Measurements from ENCODE around the gene BACE1.

The BACE1 gene

DNA sequence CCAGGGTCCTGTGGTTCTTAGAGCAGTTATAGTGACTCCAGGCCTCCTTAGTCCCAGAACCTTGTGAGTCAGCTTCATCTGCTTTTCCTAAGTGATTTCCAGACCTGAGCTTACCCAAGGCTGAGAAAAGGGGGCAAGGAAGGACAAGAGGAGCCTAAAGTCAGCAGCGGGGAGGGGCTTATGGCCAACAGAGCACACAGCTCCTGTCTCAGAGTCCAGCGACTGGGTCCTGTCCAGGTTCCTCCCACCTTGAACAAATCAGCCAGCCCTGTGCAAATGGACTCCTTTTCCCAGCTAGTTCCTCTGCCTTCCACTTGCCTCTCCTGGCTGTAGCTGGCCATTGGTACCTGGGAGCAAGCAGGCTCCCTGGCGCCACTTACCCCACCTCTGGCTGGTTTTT is 10.9 kb downstream of the BACE1 start:
- DNase-seq = no peak

DNA sequence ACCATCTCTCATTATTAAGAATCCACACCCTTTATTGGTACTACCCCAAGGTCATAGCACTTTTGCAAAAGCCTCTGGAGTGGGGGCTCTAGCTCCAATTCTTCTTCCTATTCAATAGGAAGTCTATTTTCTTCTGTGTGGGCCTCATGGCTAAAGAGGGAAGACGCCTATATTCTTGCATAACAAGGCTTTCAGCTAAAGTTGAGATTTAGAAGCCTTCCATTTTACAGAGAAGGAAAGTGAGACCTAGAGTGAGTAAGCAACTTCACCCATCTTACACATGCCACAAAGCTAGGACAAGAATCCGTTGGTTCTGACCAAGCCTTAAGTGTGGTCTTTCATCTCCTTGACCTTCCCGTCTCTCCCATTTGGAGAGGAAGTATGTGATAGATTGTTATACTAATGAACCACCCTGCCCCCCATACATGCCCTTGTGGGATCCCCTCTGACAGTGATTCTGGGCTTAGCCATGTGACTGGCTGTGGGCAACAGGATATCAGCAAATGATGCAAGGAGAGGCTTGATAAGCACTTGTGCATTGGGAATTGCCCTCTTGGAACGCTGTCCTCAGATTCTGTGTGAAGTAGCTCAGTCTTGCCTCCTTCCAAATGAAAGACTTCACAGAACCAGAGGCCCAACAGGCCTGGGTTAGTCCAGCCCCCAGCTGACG is 12.3 kb downstream of the BACE1 start:
- no peak for DNase-seq

DNA sequence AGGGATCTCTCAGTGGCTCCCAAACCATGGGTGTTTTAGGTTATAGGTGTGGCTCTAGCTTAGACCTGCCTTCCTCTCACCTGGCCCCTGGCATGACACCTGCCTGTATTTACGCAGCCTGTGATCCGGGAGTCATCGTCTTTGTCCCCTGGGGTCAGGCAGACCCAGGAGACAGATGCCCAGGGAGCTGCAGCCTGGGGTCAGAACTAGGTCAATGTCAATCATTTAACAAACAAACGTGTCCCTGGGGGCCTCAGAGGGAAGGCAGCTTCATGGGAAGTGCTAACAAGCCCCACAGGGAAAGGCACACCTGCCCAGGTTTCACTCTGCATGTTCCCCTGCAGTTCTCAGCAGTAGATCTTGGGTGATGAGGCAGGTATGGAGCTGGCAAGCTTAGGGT is 13.0 kb downstream of the BACE1 start:
- DNase-seq = no peak

DNA sequence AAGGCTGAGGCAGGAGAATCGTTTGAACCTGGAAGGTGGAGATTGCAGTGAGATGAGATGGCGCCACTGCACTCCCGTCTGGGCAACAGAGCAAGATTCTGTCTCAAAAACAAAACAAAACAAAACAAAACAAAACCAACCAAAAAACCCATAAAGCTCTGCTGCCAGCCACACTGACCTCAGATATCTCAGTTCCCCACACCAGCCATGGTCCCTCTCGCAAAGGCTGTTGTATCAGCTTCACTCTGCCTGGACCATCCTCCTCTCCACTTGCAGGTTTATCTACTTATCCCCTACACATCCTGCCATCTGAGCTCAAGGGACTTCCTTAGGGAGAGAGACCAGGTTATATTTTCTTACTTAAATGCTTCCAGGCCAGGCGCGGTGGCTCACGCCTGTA is 13.8 kb downstream of the BACE1 start:
- no peak for DNase-seq

DNA sequence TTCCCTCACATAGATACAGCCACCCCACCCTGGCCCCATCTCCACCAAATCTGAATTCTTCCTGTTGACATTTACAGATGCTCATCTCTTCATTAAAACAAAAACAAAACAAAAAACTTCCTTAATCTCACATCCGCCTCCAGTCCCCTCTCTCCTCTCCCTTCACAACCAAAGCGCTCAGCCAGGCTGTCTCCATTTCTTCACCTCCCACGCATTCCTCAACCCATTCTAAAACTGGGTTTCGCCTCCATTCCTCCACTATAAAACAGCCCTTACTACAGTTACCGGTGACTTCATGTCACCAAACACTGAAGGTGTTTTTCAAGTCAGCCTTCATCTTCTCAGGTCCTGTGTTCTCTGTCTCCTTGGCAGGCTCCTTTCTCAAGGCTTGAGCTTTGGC is 15.3 kb downstream of the BACE1 start:
- no peak for DNase-seq

DNA sequence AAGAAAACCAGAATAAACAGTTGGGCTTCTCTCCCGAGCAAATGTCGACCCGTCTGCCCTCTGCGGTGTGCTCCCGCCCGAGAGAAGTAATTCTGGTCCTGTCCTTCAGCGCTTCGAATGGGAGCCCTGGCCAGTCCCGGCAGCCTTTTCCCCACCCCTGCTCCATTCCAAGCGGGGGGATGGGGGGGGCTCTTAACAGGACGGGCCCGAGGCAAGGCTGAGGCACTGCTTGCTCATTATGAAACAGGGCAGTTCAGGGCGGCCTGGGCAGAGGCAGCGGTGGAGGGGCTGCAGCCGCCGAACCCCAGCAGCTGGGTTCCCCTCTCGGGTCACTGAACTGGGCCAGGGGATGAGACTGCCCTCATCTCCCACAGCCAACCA is 15.8 kb downstream of the BACE1 start:
- DNase-seq = no peak

DNA sequence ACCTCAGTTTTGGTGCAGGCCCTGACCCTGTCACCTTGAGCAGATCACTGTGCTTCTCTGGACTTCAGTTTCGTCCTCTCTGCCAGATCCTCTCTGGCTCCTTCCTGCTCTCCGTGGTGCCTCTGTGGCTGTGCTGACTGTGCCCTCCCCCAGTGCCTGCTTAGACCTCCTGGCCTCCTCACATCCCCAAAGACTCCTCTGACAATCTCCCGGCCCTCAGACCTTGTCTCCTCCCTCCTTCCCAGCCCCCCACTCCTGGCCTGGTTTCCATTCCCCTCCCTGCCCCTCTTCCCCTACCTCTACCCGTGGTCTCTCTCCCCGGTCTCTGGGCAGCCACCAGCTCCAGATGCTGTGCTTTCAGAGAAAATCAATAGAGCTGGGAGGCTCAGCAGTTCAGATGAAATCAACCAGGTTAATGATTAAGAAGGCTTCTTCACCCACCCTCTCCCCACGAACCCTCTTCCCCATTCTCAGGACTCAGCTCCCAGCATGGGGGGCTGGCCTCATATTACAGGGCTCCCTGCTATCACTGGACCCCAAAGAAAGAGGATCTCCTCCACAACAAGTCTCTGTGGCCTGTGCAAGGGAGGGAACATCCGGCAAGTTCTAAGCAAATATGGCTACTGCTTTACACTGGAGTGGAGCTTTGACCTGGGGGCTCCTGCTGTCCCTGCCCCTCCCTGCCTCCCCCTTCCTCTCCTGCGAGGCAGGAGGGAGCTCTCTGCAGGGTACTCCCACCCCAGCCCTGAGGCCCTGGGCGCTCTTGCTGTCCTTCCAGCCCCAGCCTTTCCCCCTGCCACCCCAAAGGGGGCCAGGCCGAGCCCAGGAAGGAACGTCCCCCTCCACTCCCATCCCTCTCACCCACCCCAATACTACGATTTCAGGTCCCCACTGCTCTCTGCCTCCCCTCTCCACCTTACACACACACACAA is 16.4 kb downstream of the BACE1 start:
- DNase-seq = no peak

DNA sequence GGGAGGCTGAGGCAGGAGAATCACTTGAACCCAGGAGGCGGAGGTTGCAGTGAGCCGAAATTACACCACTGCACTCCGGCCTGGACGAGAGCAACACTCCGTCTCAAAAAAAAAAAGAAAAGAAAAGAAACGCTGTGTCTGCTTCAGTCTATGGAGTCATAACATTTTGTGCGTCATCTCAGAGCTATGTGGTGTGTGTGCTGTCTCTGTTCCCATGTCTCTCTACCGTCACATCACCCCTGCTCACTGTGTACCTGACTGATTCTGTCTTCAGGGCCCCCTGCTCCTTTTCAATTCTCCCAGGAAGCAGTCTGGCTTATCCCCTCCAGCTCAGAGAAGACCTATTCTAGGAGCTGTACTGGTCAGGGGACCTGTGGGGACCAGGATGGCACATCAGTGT is 17.9 kb downstream of the BACE1 start:
- DNase-seq = no peak

DNA sequence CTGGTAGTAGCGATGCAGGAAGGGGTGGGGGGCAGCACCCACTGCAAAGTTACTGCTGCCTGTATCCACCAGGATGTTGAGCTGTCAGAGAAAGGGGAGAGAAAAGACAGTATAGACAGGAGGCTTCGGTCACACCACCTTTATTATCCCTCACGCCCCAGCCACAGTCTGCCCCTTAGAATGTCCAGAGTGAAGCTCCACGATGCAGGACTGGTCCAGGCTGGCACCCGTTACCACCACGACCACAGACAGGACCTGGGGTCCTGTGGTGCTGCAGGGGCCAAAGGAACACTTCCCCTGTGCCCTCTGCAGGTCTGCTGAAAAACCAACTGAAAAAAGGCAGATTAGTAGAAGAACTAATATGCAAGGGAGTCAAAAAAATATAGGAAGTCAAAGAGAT is 19.2 kb downstream of the BACE1 start:
- DNase-seq = no peak

DNA sequence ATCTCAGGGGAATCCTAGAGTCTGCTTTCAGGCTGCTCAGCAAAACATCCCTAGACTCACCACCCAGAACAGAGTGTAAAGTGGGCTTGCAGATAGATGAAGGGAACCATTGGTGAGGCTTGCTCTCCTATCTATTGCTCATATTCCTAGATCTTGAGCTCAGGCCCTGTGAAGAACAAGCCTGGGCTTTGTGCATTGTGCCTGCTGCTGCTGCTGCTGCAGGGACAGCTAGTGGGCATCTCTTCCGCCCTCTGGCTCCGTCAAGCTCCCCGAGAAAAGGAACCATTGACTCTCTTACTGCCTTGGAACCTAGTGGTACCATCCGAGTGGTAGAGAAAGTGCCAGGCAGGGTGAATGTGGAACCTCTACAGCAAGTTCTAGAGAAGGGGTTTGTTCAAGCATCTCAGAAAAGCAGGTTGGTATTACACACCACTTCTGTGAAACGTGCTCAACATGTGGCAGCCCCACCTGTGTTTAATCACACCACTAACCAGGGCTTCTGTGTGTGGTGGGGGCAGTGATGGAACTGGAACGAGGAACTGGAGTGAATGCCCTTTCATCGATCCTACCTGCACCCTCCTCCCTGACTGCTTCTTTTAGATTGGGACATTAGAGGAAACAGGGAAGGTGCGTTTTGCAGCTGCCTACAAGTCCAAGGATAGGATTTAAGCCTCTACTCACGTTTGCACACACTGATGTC is 20.5 kb downstream of the BACE1 start:
- no peak for DNase-seq

DNA sequence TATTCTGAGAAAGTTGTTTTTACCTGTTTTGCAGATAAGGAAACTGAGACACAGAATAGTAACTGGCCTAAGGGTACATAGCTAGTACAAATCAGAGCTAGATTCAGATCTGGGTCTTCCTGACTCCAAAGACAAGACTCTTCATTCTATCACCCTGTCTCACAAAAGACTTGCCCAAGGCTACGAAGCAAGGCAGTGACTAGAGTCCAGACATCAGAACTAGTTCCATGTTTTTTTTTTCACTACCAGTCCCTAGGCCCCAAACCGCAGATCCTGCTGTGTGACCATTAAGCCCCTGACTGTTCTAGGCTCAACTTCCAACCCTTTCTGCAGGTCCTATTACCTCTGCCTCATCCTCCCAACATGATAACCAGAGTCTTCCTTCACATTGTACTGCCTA is 23.4 kb downstream of the BACE1 start:
- DNase-seq = no peak

DNA sequence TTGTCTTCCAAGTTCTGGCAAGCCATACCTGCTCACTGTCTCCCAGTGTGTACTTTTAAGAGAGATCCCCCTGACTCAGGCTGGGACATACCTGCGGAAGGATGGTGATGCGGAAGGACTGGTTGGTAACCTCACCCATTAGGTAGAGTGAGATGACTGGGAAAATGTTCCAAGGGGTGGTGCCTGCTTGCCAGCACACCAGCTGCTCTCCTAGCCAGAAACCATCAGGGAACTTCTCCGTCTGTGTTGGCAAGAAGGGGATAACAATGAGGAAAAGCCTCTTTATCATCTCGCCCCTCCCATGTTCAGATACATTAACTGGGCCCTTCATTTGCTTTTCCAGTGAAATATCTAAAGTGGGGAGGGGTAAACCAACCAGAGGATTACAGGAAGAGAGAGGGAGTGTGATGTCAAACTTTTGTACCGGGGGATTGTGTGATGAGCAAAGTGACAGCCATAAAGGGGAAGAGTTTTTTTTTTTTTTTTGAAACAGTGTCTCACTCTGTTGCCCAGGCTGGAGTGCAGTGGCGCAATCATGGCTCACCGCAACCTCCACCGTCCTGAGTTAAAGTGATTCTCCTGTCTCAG is 25.2 kb downstream of the BACE1 start, which contains the start of gene BACE1-AS:
BACE1-AS (plus strand) TSS at position 538 of the 588 bp plus-strand sequence.
- no peak for DNase-seq

DNA sequence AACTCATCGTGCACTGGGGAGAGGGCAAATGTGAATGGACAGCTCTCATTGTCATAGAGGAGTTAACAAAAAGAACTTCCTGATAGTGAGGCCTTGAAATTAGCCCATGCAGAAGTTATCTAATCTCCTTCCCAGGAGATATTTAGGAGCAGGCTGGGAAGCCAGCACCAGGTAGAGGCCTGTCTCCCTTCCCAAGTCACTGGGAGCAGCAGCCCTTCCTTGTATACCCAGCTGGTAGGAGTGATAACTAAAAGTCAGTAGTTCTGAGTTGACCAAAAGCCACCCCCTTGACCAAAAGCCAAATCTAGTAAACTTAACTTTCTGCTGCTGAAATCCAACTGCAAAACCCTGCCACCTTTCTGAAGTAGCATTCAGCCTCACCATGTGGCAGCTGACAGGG is 26.3 kb downstream of the BACE1 start:
- no peak for DNase-seq

DNA sequence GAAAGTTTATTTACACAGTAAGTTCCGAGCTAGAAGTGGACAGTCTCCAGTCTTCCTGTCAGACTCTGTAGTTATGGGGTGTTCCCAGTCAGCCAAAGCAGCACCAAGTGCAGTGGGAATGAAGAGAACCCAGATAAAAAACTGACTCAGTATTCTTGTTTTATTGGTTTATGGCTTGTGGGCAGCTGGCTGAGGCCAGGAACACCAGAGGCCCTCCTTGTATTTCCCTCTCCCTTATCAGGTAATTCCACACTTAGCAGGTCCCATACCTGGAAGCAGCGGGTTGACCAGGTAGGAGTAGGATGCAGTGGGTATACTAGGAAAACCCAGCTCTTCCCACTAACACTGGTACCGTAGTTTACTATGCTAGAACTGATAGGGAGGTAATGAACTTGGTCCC is 28.4 kb downstream of the BACE1 start:
- no peak for DNase-seq

DNA sequence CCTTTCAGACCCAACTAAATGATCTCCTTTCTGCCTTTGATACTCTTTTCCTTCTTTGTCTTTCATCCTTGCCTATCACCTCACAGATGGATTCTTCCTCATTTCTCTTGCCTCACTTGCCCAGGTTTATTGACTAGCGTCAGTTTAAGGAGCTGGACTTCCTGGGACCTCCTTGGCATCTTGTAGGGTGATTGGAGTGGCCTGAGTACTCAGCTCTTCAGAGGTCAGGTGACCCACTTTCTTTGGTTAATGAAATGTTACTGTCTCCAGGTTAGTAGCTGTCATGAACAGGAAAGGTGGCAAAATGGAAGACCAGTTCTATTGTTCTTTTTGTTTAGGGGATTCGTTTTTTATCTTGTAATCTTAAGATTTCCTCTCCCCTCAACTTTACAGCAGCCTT is 29.5 kb downstream of the BACE1 start:
- DNase-seq = no peak

DNA sequence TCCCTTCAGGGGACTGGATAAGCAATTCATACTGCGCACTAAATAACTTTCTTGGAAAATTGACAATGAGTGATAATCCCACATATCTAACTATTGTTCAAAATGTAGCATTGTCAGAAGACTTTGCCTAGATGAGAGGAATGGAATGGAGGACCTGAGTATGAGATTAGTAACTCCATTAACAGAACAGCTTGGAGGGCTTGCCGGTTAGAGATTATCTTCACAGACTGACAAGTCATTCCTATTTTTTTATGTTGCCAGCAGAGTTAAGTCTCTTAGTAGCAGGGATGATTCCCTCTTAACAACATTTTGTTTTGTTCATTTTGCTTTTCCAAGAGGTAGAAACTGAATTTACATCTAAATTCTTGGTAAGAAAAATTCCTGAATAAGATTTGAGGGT is 32.0 kb downstream of the BACE1 start:
- no peak for DNase-seq

DNA sequence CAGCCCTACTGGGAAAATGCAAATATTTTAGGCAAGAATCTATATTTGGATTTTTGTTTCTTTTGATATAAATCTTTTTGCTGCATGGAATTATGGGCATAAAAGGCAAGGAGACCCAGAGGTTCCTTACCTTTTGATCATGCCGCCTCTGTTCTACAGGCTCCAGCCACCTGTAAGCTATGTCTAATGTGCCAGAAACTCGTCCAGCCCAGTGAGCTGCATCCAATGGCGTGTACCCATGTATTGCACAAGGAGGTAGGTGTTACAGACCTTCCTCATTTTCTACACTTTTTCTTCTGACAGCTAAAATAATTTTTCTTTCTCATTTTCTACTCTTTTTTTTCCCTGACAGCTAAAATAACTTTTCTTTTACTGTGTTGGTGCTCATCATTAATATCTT is 33.1 kb downstream of the BACE1 start:
- DNase-seq = no peak

DNA sequence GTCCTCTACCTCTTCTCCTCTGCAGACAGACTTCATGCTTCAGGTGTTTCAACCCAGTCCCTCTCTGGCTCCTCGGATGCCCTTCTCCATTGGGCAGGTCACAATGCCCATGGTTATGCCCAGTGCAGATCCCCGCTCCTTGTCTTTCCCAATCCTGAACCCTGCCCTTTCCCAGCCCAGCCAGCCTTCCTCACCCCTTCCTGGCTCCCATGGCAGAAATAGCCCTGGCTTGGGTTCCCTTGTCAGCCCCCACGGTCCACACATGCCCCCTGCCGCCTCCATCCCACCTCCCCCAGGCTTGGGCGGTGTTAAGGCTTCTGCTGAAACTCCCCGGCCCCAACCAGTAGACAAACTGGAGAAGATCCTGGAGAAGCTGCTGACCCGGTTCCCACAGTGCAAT is 34.2 kb downstream of the BACE1 start:
- no peak for DNase-seq

DNA sequence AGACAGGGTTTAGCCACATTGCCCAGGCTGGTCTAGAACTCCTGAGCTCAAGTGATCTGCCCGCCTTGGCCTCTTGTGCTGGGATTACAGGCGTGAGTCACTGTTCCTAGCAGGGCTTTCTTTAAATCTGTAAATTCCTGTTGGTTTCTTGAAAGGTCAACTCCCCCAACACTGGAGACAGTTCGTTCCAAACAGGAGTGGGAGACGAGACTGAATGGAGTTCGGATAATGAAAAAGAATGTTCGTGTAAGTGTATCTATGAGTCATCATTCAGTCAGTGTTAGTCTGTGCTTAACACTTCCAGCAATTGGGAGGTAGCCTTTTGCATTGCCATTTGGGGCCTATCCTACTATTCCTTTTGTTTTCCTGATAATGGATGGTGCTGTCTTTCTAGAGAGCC is 34.9 kb downstream of the BACE1 start:
- DNase-seq = peak; percentile 58

DNA sequence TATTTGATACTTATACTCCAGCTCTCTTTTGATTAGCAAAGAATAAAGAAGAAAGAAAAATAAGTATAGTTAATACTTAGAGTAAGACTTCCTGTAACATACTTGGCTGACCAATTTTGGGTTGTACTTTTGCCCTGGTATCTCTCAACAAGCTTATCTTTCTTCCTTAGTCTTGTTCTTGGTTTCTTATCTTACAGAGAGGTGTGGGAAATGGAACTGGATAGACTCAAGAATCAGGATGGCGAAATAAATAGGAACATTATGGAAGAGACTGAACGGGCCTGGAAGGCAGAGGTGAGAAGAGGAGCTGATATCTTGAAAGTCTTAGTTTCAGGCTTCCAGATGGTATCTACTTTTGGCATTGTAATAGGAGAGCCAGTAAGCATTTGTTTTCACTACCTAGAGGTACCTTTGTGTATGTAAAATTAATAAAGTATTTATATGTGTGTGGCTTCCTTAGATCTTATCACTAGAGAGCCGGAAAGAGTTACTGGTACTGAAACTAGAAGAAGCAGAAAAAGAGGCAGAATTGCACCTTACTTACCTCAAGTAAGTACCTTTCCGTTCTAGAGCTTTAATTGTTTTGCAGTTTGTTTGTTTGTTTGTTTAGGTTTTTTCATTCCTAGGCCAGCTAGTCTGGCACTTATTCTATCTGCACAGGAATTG is 36.2 kb downstream of the BACE1 start:
- DNase-seq = no peak

DNA sequence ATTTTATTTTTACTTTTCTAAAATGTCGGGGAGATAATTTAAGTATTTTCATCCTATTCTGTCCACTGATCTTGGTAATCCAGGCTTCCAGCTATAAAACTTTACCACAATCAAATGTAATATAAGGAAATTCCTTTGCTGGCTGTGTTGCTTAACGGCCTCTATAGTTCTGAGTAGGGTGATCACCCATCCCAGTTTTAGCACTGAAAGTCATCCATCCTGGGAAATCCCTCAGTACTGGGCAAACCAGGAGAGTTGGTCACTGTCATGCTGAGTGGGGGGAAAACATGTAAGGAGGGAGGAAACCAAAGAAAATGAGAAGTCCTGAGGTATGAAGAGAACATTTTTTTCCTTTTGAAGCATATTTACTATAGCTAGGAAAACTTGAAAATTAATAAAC is 37.7 kb downstream of the BACE1 start:
- DNase-seq = no peak

DNA sequence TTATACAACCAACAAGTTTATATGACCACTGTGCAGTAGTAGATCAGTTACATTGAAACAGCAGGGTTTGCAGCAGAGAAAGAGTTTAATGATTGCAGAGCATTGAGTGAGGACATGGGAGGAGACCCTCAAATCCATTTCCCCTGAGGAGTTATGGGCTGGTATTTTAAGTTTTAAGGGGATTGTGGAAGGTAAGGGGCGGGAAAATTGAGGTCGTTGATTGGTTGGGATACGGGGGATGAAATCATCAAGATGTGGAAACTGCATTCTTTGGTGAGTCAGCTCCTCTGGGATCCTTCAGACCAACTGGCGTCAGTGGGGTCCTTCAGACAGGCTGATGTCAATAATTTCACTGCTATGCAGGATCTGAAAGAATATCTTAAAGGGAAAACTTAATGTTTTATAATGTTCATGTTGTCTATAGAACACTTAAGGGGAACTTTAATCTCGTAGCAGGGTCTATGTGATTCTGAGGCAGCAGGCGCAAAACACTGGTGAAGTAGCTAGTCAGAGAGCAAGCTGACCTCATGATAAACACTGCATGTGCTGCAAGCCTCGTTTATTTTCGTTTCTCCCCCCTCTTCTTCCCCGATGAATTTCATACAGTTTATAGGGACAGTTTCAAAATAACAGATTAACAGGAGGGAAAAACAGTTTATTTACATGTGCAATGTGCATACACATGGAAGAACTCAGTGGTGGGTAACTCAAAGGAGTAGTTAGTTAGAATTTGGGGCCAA is 42.3 kb downstream of the BACE1 start:
- DNase-seq = no peak

Measured in DMS79 (cell line).